Adipocyte (in vitro differentiated cells): Measurements from ENCODE around the gene RABAC1.

Experiments used
- DNase-seq: peaks from one replicate; pipeline ENCODE4 v3.0.0-alpha.2; 2015; ENCODE audit warnings: low read depth
- H3K27me3 ChIP-seq: replicated peaks from 2 replicates; pipeline ENCODE4 v1.7.0; 2013; ENCODE audit warnings: mild to moderate bottlenecking, low read length, moderate library complexity; ENCODE audit not compliant: control insufficient read depth, insufficient read depth
- H3K36me3 ChIP-seq: 2 replicates; pipeline ENCODE4 v1.7.0; 2013; ENCODE audit warnings: low read length, mild to moderate bottlenecking, moderate library complexity; ENCODE audit not compliant: control insufficient read depth, insufficient read depth, severe bottlenecking
- H3K4me1 ChIP-seq: 2 replicates; pipeline ENCODE4 v1.7.0; 2013; ENCODE audit warnings: mild to moderate bottlenecking, low read length, moderate library complexity; ENCODE audit not compliant: control insufficient read depth, insufficient read depth
- H3K4me3 ChIP-seq: 2 replicates; pipeline ENCODE4 v1.7.0; 2013; ENCODE audit warnings: mild to moderate bottlenecking, low read length, moderate library complexity
- H3K9ac ChIP-seq: 2 replicates; pipeline ENCODE4 v1.7.0; 2013; ENCODE audit warnings: mild to moderate bottlenecking, low read length, moderate library complexity
- H3K9me3 ChIP-seq: 2 replicates; pipeline ENCODE4 v1.7.0; 2013; ENCODE audit warnings: mild to moderate bottlenecking, low read length, moderate library complexity; ENCODE audit not compliant: control insufficient read depth

The RABAC1 gene

GRCh38 chr19:41984961-41985360 is 25.8 kb upstream of the RABAC1 start:
- H3K9me3 ChIP-seq = no peaks in the 10 kb centered on the region
- H3K9ac ChIP-seq = no peak overlapping the region
- H3K27me3 ChIP-seq = peaks cover 52% of the 10 kb centered on the region
- no peak overlapping the region for H3K4me3 ChIP-seq
- no peaks in the 10 kb centered on the region for H3K4me1 ChIP-seq
- H3K36me3 ChIP-seq = no peaks in the 10 kb centered on the region
- DNase-seq = no peak

GRCh38 chr19:41981724-41982123 is 22.6 kb upstream of the RABAC1 start:
- Histone ChIP-seq H3K27me3 (peaks cover 34% of the 10 kb centered on the region), H3K36me3 (no peaks in the 10 kb centered on the region), H3K9me3 (no peaks in the 10 kb centered on the region), H3K9ac (no peak overlapping the region), H3K4me3 (no peak overlapping the region), H3K4me1 (no peaks in the 10 kb centered on the region)
- DNase-seq = no peak

GRCh38 chr19:41978470-41978869 is 19.3 kb upstream of the RABAC1 start:
- H3K4me3 ChIP-seq = no peak overlapping the region
- no peaks in the 10 kb centered on the region for H3K36me3 ChIP-seq
- peaks cover 44% of the 10 kb centered on the region for H3K27me3 ChIP-seq
- no peaks in the 10 kb centered on the region for H3K4me1 ChIP-seq
- no peak overlapping the region for H3K9ac ChIP-seq
- no peak for DNase-seq
- H3K9me3 ChIP-seq = no peaks in the 10 kb centered on the region

GRCh38 chr19:41977916-41978315 is 18.8 kb upstream of the RABAC1 start:
- no peaks in the 10 kb centered on the region for H3K4me1 ChIP-seq
- no peak overlapping the region for H3K9ac ChIP-seq
- H3K9me3 ChIP-seq = no peaks in the 10 kb centered on the region
- no peak overlapping the region for H3K4me3 ChIP-seq
- DNase-seq = no peak
- H3K27me3 ChIP-seq = peaks cover 49% of the 10 kb centered on the region
- H3K36me3 ChIP-seq = no peaks in the 10 kb centered on the region

GRCh38 chr19:41974652-41975051 is 15.5 kb upstream of the RABAC1 start:
- H3K27me3 ChIP-seq = peaks cover 35% of the 10 kb centered on the region
- no peaks in the 10 kb centered on the region for H3K9me3 ChIP-seq
- H3K4me1 ChIP-seq = no peaks in the 10 kb centered on the region
- no peak for DNase-seq
- H3K36me3 ChIP-seq = no peaks in the 10 kb centered on the region
- H3K4me3 ChIP-seq = no peak overlapping the region
- H3K9ac ChIP-seq = no peak overlapping the region

GRCh38 chr19:41971363-41971762 is 12.2 kb upstream of the RABAC1 start:
- no peak overlapping the region for H3K4me3 ChIP-seq
- H3K27me3 ChIP-seq = peaks cover 40% of the 10 kb centered on the region
- no peaks in the 10 kb centered on the region for H3K4me1 ChIP-seq
- H3K9ac ChIP-seq = no peak overlapping the region
- no peaks in the 10 kb centered on the region for H3K36me3 ChIP-seq
- no peaks in the 10 kb centered on the region for H3K9me3 ChIP-seq
- no peak for DNase-seq

GRCh38 chr19:41969772-41970458 is 10.8 kb upstream of the RABAC1 start:
- H3K27me3 ChIP-seq = peaks cover 39% of the 10 kb centered on the region
- no peak for DNase-seq
- no peak overlapping the region for H3K4me3 ChIP-seq

GRCh38 chr19:41968751-41969595 is 9.9 kb upstream of the RABAC1 start:
- Histone ChIP-seq H3K4me1 (no peaks in the 10 kb centered on the region), H3K27me3 (peaks cover 32% of the 10 kb centered on the region), H3K9ac (no peak overlapping the region), H3K36me3 (no peaks in the 10 kb centered on the region), H3K4me3 (no peak overlapping the region), H3K9me3 (no peaks in the 10 kb centered on the region)
- DNase-seq = no peak

More at GRCh38 chr19:41969772-41970458, 10.8 kb upstream of the RABAC1 start:
- Histone ChIP-seq H3K9me3 (no peaks in the 10 kb centered on the region), H3K9ac (no peak overlapping the region), H3K4me1 (no peaks in the 10 kb centered on the region), H3K36me3 (no peaks in the 10 kb centered on the region)

GRCh38 chr19:41967054-41967783 is 8.1 kb upstream of the RABAC1 start:
- H3K4me1 ChIP-seq = no peaks in the 10 kb centered on the region
- DNase-seq = no peak
- no peaks in the 10 kb centered on the region for H3K9me3 ChIP-seq
- peaks cover 23% of the 10 kb centered on the region for H3K27me3 ChIP-seq
- no peak overlapping the region for H3K4me3 ChIP-seq
- H3K36me3 ChIP-seq = no peaks in the 10 kb centered on the region
- H3K9ac ChIP-seq = no peak overlapping the region

GRCh38 chr19:41965106-41965505 is 6.0 kb upstream of the RABAC1 start:
- no peak overlapping the region for H3K9ac ChIP-seq
- no peak for DNase-seq
- H3K9me3 ChIP-seq = no peaks in the 10 kb centered on the region

GRCh38 chr19:41960973-41961372 is 1.9 kb upstream of the RABAC1 start:
- DNase-seq = peak; percentile 7
- peaks cover under 1% of the 10 kb centered on the region for H3K27me3 ChIP-seq
- no peak overlapping the region for H3K4me3 ChIP-seq
- peaks cover 3% of the 10 kb centered on the region for H3K36me3 ChIP-seq
- H3K9ac ChIP-seq = no peak overlapping the region
- H3K4me1 ChIP-seq = peaks cover 15% of the 10 kb centered on the region
- no peaks in the 10 kb centered on the region for H3K9me3 ChIP-seq

More at GRCh38 chr19:41965106-41965505, 6.0 kb upstream of the RABAC1 start:
- Histone ChIP-seq H3K4me3 (no peak overlapping the region), H3K4me1 (no peaks in the 10 kb centered on the region), H3K27me3 (peaks cover 19% of the 10 kb centered on the region), H3K36me3 (no peaks in the 10 kb centered on the region)
